SU-DHL-6 (cell line): Measurements from ENCODE around the gene CEP20.
"Not testable (repeated sequence)": the region's sequence is repeated elsewhere in the genome, so short reads cannot be mapped to it uniquely, and the experiment has no call there.

ENCODE experiments used
- H2AFZ ChIP-seq: fragments of 200-600 bp; sonication (generic); 2 replicates; pipeline ENCODE4 v1.6.1; 2014; ENCODE audit warnings: low read depth, mild to moderate bottlenecking, moderate library complexity, mixed read lengths, antibody characterized with exemption, low read length; ENCODE audit not compliant: severe bottlenecking
- H3F3A ChIP-seq: fragments of 200-600 bp; shearing (Covaris generic); 2 replicates; pipeline ENCODE4 v1.6.0; 2016; ENCODE audit warnings: antibody characterized with exemption, mild to moderate bottlenecking; ENCODE audit not compliant: insufficient read depth
- H3K27ac ChIP-seq: fragments of 200-600 bp; sonication (generic); 2 replicates; pipeline ENCODE4 v1.5.1; 2016; ENCODE audit warnings: low read depth, mild to moderate bottlenecking, low read length, moderate library complexity, mixed read lengths
- H3K27me3 ChIP-seq: fragments of 200-600 bp; sonication (generic), shearing (Covaris generic); 2 replicates; pipeline ENCODE4 v1.6.0; 2014; ENCODE audit warnings: mild to moderate bottlenecking, low read length
- H3K36me3 ChIP-seq: fragments of 200-600 bp; sonication (generic); 2 replicates; pipeline ENCODE4 v1.6.1; 2014; ENCODE audit warnings: mild to moderate bottlenecking, low read length, mixed read lengths
- H3K4me2 ChIP-seq: fragments of 300-600, 200-600 bp; shearing (Covaris generic), sonication (generic); 2 replicates; pipeline ENCODE4 v1.6.0; 2014; ENCODE audit warnings: low read length, low read depth, mild to moderate bottlenecking; ENCODE audit not compliant: poor library complexity, severe bottlenecking
- H3K4me3 ChIP-seq: fragments of 200-600 bp; sonication (generic); 2 replicates; pipeline ENCODE4 v1.5.1; 2014; ENCODE audit warnings: antibody characterized with exemption, low read length, mild to moderate bottlenecking, mixed read lengths; ENCODE audit not compliant: insufficient read depth, poor library complexity, severe bottlenecking
- H3K79me2 ChIP-seq: fragments of 200-600 bp; sonication (generic); 2 replicates; pipeline ENCODE4 v1.6.1; 2014; ENCODE audit warnings: mild to moderate bottlenecking, low read length, moderate library complexity; ENCODE audit not compliant: insufficient read depth
- H3K9ac ChIP-seq: fragments of 200-600 bp; sonication (generic); 2 replicates; pipeline ENCODE4 v1.7.0; 2014; ENCODE audit warnings: mild to moderate bottlenecking, low read length
- H3K9me2 ChIP-seq: fragments of 200-600 bp; sonication (generic); replicated peaks from 2 replicates; pipeline ENCODE4 v1.6.1; 2014; ENCODE audit warnings: low read length; ENCODE audit not compliant: insufficient read depth
- H3K9me3 ChIP-seq: fragments of 200-600 bp; sonication (generic); 2 replicates; pipeline ENCODE4 v1.6.1; 2014; ENCODE audit warnings: low read length, mixed read lengths; ENCODE audit not compliant: insufficient read depth
- H4K20me1 ChIP-seq: fragments of 200-600 bp; sonication (generic); 2 replicates; pipeline ENCODE4 v1.6.1; 2014; ENCODE audit warnings: low read depth, mild to moderate bottlenecking, antibody characterized with exemption, low read length, moderate library complexity, mixed read lengths
- EZH2phosphoT487 ChIP-seq: fragments of 200-600 bp; sonication (generic), shearing (Covaris generic); conservative IDR thresholded peaks from 2 replicates; pipeline ENCODE4 v1.6.1; 2018; ENCODE audit warnings: mild to moderate bottlenecking, antibody characterized with exemption, low read length, moderate library complexity, mixed read lengths
- TF ChIP-seq, protein P1 (sequence below): fragments of 200-600 bp; sonication (generic); IDR thresholded peaks from one replicate; pipeline ENCODE4 v1.5.1; 2017; ENCODE audit warnings: antibody characterized with exemption, mild to moderate bottlenecking, low read length, moderate library complexity; ENCODE audit not compliant: insufficient read depth, poor library complexity, severe bottlenecking

Gene CEP20

DNA sequence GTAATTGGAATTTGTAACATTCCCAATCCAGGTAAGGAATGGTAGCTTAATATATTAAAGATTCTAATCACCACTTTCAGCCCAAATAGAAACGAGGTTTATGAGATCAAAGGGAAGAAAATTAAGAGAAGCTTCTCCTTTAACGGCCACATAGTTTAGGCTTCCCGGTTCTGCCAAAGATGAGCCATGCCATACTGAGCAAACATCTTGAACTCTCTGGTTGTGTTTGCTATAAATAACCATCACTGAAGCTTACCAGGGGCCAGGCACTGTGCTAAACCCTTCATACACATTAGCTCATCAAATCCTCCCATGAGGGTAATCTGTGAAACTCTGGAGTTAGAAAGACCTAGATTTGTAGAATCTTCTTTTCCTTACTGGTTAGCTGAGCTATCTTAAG, 34.3 kb downstream of the CEP20 start:
- no peaks in the 10 kb centered on the region for H3K27me3 ChIP-seq
- no peaks in the 10 kb centered on the region; the same call in 1 of the 2 replicates for H3K36me3 ChIP-seq

DNA sequence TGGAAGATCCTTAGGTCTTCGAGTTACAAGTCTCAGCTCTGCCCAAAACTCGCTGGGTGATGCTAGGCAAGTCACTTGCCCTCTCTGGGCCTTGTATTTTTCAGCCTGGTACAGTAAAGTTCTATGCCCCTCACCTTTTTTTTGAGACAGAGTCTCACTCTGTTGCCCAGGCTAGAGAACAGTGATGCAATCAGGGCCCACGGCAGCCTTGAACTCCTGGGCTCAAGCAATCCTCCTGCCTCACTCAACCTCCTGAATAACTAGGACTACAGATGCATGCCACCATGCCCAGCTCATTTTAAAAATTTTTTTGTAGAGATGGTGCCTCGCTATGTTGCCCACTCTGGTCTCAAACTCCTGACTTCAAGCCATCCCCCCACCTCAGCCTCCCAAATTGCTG, 35.4 kb downstream of the CEP20 start:
- Histone ChIP-seq H3K9ac (no peak overlapping the region), H3K36me3 (no peaks in the 10 kb centered on the region; the same call in 1 of the 2 replicates), H3K27me3 (no peaks in the 10 kb centered on the region), H3K9me2 (no peaks in the 10 kb centered on the region), H3F3A (peaks cover 28% of the 10 kb centered on the region), H2AFZ (no peak overlapping the region), H3K27ac (no peak overlapping the region), H3K4me3 (no peak overlapping the region), H3K4me2 (no peak overlapping the region), H3K9me3 (no peaks in the 10 kb centered on the region), H4K20me1 (no peaks in the 10 kb centered on the region), H3K79me2 (no peaks in the 10 kb centered on the region)
- TF ChIP-seq EZH2phosphoT487, result no peak
- TF ChIP-seq, protein P1, sequence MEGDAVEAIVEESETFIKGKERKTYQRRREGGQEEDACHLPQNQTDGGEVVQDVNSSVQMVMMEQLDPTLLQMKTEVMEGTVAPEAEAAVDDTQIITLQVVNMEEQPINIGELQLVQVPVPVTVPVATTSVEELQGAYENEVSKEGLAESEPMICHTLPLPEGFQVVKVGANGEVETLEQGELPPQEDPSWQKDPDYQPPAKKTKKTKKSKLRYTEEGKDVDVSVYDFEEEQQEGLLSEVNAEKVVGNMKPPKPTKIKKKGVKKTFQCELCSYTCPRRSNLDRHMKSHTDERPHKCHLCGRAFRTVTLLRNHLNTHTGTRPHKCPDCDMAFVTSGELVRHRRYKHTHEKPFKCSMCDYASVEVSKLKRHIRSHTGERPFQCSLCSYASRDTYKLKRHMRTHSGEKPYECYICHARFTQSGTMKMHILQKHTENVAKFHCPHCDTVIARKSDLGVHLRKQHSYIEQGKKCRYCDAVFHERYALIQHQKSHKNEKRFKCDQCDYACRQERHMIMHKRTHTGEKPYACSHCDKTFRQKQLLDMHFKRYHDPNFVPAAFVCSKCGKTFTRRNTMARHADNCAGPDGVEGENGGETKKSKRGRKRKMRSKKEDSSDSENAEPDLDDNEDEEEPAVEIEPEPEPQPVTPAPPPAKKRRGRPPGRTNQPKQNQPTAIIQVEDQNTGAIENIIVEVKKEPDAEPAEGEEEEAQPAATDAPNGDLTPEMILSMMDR, result no peak

More for the DNA sequence above, 34.3 kb downstream of the CEP20 start:
- Histone ChIP-seq H3K9me3 (no peaks in the 10 kb centered on the region), H3K27ac (0 out of 2 replicates have a peak overlapping the region, but pooled peaks have one; percentile 17), H3K9ac (no peak overlapping the region), H4K20me1 (no peaks in the 10 kb centered on the region), H3K9me2 (no peaks in the 10 kb centered on the region), H3K4me2 (no peak overlapping the region), H2AFZ (no peak overlapping the region), H3K4me3 (no peak overlapping the region), H3F3A (peaks cover 28% of the 10 kb centered on the region), H3K79me2 (no peaks in the 10 kb centered on the region)
- no peak for TF ChIP-seq EZH2phosphoT487
- TF ChIP-seq, protein P1, result no peak

DNA sequence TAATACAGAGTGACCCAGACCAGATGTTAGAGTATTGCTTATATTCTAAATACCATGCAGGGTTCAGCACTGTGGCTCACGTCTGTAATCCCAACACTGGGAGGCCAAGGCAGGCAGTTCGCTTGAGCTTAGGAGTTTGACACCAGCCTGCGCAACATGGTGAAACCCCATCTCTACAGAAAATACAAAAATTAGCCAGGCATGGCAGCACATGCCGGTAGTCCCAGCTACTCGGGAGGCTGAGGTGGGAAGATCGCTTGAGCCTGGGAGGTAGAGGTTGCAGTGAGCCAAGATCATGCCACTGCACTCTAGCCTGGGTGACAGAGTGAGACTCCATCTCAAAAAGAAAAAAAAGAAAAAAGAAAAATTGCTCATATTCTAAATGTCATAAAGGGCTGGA, 37.8 kb downstream of the CEP20 start:
- H3K9me3 ChIP-seq, H2AFZ ChIP-seq, H4K20me1 ChIP-seq, H3K27ac ChIP-seq, H3K36me3 ChIP-seq, H3K9me2 ChIP-seq, H3K9ac ChIP-seq, H3K4me2 ChIP-seq, H3K79me2 ChIP-seq, H3K27me3 ChIP-seq, H3K4me3 ChIP-seq: not testable (repeated sequence)
- peaks cover 14% of the 10 kb centered on the region for H3F3A ChIP-seq

DNA sequence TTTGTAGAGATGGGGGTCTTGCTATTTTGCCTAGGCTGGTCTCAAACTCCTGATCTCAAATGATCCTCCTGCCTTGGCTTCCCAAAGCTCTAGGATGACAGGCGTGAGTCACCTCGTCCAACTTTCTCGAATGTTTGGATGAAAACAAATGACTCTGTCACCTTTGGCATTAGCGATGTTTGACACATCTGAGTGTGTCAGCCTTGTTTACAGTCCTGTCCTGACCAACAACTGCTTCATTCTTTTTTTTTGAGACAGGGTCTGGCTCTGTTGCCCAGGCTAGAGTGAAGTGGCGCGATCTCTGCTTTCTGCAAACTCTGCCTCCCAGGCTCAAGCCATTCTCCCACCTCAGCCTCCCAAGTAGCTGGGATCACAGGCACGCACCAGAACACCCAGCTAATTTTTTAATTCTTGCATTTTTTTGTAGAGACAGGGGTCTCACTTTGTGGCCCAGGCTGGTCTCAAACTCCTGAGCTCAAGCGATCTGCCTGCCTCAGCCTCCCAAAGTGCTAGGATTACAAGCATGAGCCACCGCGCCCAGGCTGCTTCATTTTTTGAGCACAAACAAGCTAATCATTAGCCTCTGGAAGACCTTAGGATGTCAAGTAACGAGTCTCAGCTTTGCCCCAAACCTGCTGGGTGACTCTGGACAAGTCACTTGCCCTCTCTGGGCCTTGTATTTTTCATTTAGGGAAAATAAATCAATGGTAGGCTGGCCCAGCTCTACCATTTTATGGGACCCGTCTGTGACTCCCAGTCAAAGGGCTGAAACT, 39.0 kb downstream of the CEP20 start:
- Histone ChIP-seq H2AFZ (no peak overlapping the region), H4K20me1 (no peaks in the 10 kb centered on the region), H3K9me3 (no peaks in the 10 kb centered on the region), H3K27ac (no peak overlapping the region), H3K79me2 (no peaks in the 10 kb centered on the region), H3F3A (0 out of 2 replicates have a peak, but pooled peaks cover 4% of the 10 kb centered on the region), H3K27me3 (no peaks in the 10 kb centered on the region), H3K4me2 (no peak overlapping the region), H3K9me2 (no peaks in the 10 kb centered on the region), H3K4me3 (no peak overlapping the region), H3K9ac (no peak overlapping the region), H3K36me3 (no peaks in the 10 kb centered on the region)
- no peak for TF ChIP-seq EZH2phosphoT487
- TF ChIP-seq, protein P1, result no peak
